SH-SY5Y (cell line): ENCODE data around the gene KCTD16.

Experiments
- GATA2 ChIP-seq: IDR thresholded peaks from 2 replicates; pipeline ENCODE4 v1.6.1; 2011; ENCODE audit warnings: mild to moderate bottlenecking, low read depth, low read length
- GATA3 ChIP-seq: IDR thresholded peaks from 2 replicates; pipeline ENCODE4 v1.6.1; 2011; ENCODE audit warnings: low read depth, mild to moderate bottlenecking, low read length, moderate library complexity

DNA sequence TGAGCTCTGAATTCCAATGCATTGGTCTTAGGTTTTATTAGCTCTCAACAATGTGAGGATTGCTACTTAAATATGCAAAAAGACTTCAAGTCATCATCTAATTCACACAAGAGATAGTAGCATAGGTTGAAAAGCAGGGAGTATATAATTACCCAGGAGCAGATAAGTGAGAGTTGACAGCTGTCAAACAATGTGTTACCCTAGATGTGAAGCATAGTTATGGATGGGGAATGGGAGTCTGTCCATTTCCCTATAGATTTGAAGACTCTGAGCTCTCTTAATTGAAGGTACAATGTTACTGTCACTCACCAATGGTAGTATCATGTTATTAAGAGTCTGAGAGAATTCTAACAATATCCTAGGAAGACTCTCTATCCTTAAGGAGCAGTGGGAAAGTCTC lies 160.7 kb downstream of the KCTD16 start:
- no peak for TF ChIP-seq GATA3
- TF ChIP-seq GATA2 = no peak
